Chondrocyte (in vitro differentiated cells): ENCODE data around the gene CLDND2. TPM values are rescaled to one million over a fixed set of nuclear protein-coding genes. Genes with fewer than 3 reads are reported as not detected.

ENCODE experiments used
- DNase-seq: peaks from one replicate; pipeline ENCODE4 v3.0.0; 2021; ENCODE audit warnings: mixed read lengths, low spot score
- H3K27ac Mint-ChIP-seq: one replicate; pipeline ENCODE4 v1.8.0; 2021; ENCODE audit warnings: mild to moderate bottlenecking, moderate library complexity, mixed read lengths; ENCODE audit not compliant: unreplicated experiment
- H3K27me3 Mint-ChIP-seq: 2 replicates; pipeline ENCODE4 v1.8.0; 2021; ENCODE audit warnings: low read depth, mixed read lengths
- H3K36me3 Mint-ChIP-seq: 2 replicates; pipeline ENCODE4 v1.8.0; 2021; ENCODE audit warnings: low read depth, mixed read lengths
- H3K4me1 Mint-ChIP-seq: 2 replicates; pipeline ENCODE4 v1.8.0; 2021; ENCODE audit warnings: low read depth, mild to moderate bottlenecking, mixed read lengths
- H3K4me3 Mint-ChIP-seq: one replicate; pipeline ENCODE4 v1.8.0; 2021; ENCODE audit warnings: mild to moderate bottlenecking, moderate library complexity, mixed read lengths; ENCODE audit not compliant: unreplicated experiment
- H3K9me3 Mint-ChIP-seq: 2 replicates; pipeline ENCODE4 v1.8.0; 2021; ENCODE audit warnings: low read depth, mixed read lengths
- total RNA-seq: library from RNA; stranded (reverse); gene quantifications from 3 replicates; pipeline ENCODE4 v1.2.1, GENCODE V29; 2021
- TF ChIP-seq, protein P1 (sequence below): fragments of 200-600 bp; sonication (generic); IDR thresholded peaks from 2 replicates; pipeline ENCODE4 v1.5.0; 2021; ENCODE audit warnings: antibody characterized with exemption, mild to moderate bottlenecking, moderate library complexity

Gene CLDND2
- total RNA-seq, 1 donor from 2014 or later: not detected

DNA sequence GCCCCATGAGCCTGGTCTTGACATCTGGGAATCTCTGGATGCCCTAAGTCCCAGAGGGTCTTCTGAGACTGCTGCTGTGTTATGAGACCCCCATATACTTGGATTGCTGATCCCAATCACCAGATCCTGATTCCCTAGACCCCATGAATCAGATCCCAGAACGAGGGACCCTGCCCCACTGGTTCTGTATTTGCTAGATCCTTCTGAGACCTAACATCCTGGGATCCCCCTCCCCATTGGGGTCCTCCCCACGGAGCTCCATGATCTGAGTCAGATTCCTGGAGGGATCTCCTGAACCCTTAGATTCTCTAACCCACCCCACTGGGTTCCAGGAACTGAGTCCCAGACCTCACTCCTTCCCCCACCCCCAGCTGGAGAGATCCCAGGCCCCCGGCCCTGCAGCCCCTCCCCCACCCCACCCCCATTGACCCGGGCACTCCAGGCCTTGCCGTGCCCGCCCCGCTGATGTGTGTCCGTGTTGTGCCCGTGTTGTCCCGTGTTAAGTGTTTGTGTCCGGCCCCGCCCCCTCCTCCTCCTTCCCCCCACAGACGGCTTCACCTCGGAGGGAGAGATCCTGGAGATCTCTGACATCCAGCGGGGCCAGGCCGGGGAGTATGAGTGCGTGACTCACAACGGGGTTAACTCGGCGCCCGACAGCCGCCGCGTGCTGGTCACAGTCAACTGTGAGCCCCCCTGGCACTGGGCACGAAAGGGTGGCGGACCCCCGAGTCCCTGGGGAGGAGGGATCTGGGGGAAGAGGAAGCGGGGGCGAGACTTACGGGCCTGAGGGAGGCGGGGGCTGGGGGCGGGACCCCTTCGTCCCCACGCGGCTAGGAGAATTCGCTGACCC is 42.4 kb downstream of the CLDND2 start:
- no peak for DNase-seq
- Mint-ChIP-seq H3K9me3 (peaks cover 3% of the 10 kb centered on the region), H3K4me3 (no peak overlapping the region), H3K27me3 (peaks cover 17% of the 10 kb centered on the region), H3K36me3 (peaks cover 5% of the 10 kb centered on the region), H3K4me1 (peaks cover 2% of the 10 kb centered on the region), H3K27ac (no peak overlapping the region)
- TF ChIP-seq, protein P1, sequence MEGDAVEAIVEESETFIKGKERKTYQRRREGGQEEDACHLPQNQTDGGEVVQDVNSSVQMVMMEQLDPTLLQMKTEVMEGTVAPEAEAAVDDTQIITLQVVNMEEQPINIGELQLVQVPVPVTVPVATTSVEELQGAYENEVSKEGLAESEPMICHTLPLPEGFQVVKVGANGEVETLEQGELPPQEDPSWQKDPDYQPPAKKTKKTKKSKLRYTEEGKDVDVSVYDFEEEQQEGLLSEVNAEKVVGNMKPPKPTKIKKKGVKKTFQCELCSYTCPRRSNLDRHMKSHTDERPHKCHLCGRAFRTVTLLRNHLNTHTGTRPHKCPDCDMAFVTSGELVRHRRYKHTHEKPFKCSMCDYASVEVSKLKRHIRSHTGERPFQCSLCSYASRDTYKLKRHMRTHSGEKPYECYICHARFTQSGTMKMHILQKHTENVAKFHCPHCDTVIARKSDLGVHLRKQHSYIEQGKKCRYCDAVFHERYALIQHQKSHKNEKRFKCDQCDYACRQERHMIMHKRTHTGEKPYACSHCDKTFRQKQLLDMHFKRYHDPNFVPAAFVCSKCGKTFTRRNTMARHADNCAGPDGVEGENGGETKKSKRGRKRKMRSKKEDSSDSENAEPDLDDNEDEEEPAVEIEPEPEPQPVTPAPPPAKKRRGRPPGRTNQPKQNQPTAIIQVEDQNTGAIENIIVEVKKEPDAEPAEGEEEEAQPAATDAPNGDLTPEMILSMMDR: no peak

DNA sequence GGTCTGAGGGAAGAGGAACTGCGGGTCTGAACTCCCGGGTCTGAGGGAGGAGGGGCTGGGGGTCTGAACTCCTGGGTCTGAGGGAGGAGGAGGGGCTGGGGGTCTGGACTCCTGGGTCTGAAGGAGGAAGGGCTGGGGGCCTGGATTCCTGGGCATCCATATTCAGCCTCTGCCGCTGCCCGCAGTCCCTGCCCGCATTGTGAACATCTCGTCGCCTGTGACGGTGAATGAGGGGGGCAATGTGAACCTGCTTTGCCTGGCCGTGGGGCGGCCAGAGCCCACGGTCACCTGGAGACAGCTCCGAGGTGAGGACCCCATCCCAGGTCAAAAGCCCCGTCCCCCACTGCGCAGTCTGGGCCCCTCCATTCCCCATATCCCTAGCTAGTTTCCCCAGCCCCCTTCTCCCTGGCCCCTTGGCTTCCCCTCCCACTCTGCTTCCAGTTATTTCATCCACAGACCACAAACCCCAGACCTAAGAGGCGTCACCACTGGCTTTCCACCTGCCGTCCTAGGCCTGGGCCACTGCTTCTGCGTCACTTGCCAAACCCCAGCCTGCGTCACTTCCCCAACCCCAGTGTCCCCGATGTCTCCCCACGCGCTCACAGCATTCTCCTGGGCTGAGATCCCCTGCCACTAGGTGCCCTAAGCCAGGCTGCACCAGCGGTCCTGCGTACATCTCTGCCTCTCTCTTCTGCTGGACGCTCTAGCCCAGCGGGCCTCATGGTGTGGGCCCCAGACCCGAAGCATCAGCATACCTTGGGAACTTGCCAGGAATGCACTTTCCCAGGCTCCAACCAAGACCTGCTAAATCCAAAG is 43.4 kb downstream of the CLDND2 start:
- H3K27ac Mint-ChIP-seq: no peak overlapping the region
- H3K9me3 Mint-ChIP-seq: no peaks in the 10 kb centered on the region
- H3K36me3 Mint-ChIP-seq: no peaks in the 10 kb centered on the region
- no peak for DNase-seq
- TF ChIP-seq, protein P1: no peak
- peaks cover 17% of the 10 kb centered on the region for H3K27me3 Mint-ChIP-seq
- no peak overlapping the region for H3K4me3 Mint-ChIP-seq
- H3K4me1 Mint-ChIP-seq: peaks cover 2% of the 10 kb centered on the region

DNA sequence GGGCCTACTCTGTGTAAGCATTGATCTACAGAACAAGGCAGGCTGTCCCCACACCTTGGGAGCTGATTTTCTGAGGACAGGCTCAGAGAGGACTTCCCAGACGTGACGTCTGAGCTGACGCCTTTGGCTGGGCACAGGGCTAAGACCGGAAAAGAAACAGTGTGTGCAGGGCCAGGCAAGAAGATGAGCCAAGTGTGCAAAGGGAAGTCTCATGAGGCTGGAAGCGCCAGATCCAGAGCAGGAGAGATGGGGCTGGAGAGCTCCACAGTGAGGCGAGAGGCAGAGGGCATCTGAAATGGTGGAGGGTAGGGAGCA is 44.7 kb downstream of the CLDND2 start:
- TF ChIP-seq, protein P1: no peak
- Mint-ChIP-seq H3K4me3 (no peak overlapping the region), H3K27ac (no peak overlapping the region), H3K36me3 (no peaks in the 10 kb centered on the region), H3K27me3 (peaks cover 19% of the 10 kb centered on the region), H3K9me3 (no peaks in the 10 kb centered on the region), H3K4me1 (peaks cover 2% of the 10 kb centered on the region)
- DNase-seq: no peak

DNA sequence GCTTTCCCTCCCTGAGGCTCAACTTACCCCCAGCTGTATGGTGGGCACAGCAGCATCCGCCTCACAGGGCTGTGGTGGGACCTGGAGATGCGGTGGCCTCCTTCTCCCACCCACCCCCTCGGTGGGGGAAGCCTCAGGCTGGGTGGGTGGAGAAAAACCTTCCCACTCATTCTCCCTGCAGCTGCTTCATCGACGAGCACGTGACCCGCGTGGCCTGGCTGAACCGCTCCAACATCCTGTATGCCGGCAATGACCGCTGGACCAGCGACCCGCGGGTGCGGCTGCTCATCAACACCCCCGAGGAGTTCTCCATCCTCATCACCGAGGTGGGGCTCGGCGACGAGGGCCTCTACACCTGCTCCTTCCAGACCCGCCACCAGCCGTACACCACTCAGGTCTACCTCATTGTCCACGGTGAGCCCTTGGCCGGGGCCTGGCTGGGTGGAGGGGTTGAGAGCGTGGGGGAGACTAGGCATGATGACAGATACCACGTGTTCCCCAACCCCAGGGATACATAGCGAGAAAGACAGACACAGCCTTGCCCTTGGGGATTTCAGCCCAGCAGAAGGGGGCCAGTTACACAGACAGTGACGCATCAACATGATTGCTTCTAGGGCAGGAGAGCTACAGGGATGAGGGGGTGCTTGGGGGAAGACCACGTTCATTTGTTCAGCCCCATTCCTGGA is 45.2 kb downstream of the CLDND2 start:
- H3K9me3 Mint-ChIP-seq: no peaks in the 10 kb centered on the region
- no peaks in the 10 kb centered on the region for H3K36me3 Mint-ChIP-seq
- DNase-seq: no peak
- H3K4me3 Mint-ChIP-seq: no peak overlapping the region
- TF ChIP-seq, protein P1: no peak
- peaks cover 19% of the 10 kb centered on the region for H3K27me3 Mint-ChIP-seq
- H3K27ac Mint-ChIP-seq: no peak overlapping the region
- peaks cover 2% of the 10 kb centered on the region for H3K4me1 Mint-ChIP-seq

DNA sequence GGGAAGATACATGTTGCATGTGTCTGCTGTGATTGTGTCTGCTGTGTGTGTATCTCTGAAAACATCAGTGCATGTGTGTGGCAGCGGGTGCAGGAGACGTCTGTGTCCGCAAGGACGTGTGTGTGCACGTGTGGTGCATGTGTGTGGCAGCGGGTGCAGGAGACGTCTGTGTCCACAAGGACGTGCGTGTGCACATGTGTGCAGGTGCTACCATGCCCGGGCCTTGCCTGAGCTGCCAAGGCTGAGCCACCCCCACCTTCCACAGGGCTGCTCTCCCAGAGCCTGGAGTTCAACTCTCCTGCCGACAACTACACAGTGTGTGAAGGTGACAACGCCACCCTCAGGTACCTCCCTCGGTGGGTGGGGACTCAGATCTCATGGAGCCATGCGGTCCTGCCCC is 47.0 kb downstream of the CLDND2 start:
- no peak overlapping the region for H3K27ac Mint-ChIP-seq
- no peaks in the 10 kb centered on the region for H3K9me3 Mint-ChIP-seq
- no peaks in the 10 kb centered on the region for H3K36me3 Mint-ChIP-seq
- TF ChIP-seq, protein P1: no peak
- no peak for DNase-seq
- H3K4me3 Mint-ChIP-seq: no peak overlapping the region
- peaks cover 18% of the 10 kb centered on the region for H3K27me3 Mint-ChIP-seq
- H3K4me1 Mint-ChIP-seq: no peaks in the 10 kb centered on the region
